ENCODE measurements around the gene CCDC110.

Gene CCDC110

DNA sequence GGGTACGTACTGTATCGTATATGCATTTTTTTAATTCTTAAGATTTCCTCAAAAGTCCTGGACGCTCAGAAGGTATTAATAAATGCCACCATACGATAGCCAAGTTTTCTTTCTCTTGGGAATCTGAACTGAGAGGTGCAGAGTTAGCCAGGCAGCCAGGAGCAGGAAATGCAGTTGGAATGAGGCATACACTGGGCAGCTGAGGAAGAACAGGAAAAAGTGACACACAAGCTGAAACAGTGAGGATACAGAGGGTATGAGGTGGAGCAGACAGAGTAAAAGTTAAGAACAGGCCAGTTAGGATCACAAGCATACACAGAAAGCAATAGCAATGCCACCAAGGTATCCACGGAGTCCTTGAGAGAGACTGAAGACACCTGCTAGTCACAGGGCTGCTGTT lies 59.1 kb downstream of the CCDC110 start:
- no peak for DNase-seq

DNA sequence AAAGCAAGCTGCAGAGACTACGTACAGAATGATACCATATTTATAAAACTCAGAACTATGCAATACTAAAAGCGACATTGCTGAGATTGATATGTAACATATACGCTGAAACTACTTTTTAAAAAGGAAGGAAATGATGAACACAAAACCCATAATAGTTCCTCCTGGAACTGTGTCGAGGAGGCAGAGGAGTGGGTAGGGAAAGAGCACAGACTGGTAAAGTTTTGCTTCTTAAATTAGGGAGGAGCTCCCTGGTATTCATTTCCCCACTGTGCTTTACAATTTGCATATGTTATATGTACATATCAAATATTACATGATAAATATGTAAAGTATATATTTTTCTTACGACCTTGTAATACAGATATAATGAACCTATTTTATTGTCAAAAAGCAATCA lies 59.7 kb downstream of the CCDC110 start:
- DNase-seq, result no peak

DNA sequence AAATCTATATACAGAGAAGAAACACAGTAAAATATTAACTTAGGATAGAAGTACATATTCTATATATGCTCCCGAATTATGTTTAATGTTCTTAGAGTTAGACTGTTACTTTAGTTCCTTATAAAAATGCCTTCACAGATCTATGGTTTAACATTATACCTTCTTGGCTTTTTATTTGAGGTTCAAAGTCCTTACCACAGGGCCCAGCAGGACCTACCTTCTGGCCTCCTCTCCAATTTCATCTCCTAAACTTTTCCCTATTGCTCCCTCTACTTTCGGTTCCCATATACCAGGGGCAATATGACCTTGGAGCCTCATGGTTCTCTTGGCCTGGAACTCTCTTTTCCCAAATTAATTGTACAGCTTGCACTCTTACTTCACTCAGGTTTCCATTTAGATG lies 63.1 kb downstream of the CCDC110 start:
- DNase-seq, result no peak

DNA sequence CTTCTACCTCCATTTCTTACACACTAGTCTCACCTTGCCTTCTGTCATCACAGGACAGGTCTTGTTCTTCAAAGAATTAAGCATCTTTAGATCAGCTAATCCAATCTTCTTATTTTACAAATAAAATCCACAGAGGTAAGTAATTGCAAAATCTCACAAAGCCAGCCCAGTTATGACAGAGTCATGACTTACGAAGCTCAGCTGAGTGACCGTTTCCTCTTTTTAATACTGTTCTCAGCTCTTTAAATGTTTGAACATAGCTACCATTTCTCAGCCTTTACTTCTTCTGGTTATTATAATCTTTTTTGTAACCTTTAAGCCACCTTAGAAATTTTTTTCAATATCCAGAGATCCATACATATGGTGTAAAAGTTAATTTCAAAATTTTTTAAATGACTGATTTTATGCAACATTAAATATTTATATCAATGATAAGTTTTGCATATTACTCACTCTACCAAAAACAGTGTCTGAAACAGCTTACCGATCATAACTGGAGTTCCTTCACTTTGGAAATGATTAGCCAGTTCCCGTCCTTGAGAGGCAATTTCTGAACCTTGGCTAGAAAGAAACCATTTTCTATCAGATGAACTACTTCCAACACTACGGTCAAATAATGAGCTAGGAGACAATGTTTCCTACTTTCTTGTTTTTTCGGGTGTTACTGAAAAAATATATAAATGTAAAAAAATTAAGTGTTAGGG lies 66.1 kb downstream of the CCDC110 start:
- no peak for DNase-seq

DNA sequence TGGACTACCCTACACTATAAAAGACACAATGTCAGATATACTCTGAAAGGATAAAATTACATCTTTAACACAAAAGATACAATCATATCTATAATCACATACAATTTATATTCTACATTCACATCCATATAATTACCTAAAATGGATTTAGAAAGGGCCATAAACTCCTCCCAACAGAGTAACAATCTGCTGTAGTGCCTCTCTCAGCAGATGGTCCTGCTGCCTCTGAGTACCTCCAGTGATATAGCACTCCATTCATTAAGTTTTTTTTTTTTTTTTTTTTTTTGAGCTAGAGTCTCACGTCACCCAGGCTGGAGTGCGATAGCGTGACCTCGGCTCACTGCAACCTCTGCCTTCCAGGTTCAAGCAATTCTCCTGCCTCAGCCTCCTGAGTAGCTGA lies 67.5 kb downstream of the CCDC110 start:
- no peak for DNase-seq

DNA sequence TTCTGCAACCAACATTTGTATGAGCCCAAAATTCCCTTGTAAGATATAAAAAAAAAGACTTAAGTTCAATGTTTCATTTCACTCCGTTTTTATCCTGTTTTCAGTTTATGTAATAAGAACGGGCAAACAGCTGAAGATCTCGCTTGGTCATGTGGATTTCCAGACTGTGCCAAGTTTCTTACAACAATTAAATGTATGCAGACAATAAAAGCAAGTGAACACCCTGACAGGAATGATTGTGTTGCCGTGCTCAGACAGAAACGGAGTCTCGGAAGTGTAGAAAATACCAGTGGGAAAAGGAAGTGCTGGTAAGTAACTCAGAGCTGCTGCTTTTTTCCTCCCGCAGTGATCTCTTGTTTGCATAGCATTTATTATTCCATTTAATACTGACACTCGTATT lies 72.1 kb downstream of the CCDC110 start:
- DNase-seq, result no peak

DNA sequence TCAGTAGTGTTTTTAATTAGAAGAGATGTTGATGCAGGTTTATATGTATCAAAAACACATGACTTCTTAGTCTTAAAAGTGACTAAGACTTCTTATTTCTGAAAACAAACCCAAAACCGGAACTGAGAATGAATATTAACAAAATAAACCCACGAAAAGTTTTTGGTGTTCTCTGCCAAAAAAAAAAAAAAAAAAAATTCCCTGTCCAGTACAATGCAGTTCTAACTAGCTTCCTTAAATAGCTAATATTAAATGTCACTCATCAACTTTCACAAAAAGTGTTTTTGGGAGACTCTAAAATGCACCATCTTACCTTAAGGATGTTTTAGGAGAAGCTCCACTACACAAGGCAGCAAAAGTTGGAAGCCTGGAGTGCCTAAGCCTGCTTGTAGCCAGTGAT lies 72.9 kb downstream of the CCDC110 start:
- DNase-seq, result no peak

DNA sequence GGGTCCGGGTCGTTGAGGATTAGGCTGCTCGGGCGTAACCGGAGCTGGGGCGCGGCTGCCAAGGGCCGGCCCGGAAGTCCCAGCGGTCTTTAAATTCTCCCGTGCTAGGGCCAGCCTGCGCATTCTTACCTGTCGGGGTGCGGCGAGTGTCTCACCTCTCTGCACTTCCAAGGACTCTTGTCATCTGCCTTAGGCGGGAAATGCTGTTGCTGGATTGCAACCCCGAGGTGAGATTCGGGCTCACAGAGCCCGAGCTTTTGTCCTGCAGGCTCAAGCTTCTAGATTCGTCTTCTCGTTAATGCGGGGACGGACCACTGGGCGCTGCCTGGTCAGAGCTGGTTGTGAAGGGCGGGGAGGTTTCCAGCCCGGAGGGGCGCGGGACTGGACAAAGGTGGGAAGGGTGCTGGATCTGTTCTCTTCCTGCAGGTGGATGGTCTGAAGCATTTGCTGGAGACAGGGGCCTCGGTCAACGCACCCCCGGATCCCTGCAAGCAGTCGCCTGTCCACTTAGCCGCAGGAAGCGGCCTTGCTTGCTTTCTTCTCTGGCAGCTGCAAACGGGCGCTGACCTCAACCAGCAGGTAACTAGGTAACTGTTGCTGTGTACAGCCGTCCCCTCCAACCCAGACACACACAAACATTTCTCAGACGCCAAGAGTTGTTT lies 74.7 kb downstream of the CCDC110 start, which contains the start of gene ANKRD37:
TSS of gene ANKRD37 (plus strand) at position 118 of the 662 bp plus-strand sequence. CDS start at position 201, 83 bp downstream.
- peak; percentile 66 for DNase-seq

DNA sequence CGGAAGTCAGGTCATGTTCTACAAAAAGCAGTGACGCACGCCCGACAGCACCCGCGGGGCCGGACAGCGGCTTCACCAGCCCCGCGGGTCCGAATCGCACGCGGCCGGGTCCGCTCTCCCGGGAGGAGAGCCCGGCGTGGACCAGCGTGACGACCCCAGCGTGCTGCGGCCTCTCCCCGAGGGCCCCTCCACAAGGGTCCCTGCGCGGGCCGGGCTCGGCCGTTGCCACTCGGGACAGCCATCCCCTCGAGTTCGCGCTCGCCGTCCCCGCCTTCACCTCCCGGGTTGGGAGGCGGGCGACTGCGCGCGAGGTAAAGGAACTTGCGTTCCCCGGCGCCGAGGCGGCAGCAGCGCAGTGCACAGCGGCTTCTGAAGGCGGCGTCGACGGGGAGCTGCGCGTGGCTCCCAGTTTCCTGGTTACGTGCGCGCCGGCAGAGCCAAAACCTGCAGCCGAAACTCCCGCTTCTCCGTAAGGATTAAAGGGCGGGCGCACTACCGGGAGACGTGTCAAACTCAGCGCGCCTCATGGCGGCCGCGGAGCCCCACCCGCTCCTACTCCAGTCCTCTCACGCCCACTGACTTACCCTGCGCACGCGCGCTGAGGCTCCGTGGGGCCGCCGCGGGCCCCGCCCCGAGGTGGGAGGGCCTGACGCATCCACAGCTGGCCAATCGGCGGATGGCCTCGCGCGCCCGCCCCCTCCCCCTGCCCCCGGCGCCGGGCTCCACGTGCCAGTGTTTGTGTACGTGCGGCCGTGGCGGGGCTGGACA lies 75.4 kb downstream of the CCDC110 start:
- peak; percentile 99 for DNase-seq

DNA sequence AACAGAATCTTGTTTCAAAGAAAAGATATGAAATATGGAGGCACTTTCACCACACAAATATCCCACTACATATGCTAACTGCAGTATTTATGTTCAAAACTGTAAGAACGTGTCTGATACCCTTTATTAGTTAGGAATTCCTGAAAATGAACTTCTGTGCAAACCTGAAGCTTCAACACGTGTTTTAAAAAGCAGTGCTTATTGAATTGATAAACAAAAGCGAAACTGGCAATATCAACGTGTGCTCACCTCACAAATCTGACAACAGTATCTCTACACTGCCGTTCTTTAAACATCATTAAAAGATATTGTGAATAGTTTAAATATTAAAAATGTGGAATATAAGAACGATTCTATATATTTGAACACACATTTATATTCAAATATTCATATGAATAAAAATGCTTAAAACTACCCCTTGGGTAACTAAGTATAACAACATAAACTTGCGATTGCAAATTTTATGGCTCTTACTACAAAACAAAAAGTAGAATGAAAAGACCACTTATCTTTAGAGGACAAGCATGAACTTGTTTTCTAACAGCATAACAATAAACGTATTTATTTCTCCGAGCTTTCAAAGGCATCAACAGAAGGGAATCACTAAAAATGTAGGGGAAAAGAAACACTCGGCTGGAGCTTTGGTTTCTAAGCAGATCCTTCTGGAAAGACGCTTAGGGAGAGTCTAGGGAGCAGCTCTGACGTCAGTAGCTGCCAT lies 76.1 kb downstream of the CCDC110 start, which contains the start of gene LRP2BP:
TSS of gene LRP2BP (minus strand) at position 687 of the 718 bp plus-strand sequence. CDS start 17,738 bp downstream, outside the sequence.
- DNase-seq, result no peak
